Ectodermal cell (in vitro differentiated cells): ENCODE data around the gene RRP15.

Source experiments
- H3K27ac ChIP-seq: 2 replicates; pipeline ENCODE4 v1.7.0; 2013; ENCODE audit warnings: mild to moderate bottlenecking, low read depth, low read length; ENCODE audit not compliant: insufficient read depth, poor library complexity, severe bottlenecking
- H3K27me3 ChIP-seq: 2 replicates; pipeline ENCODE4 v1.7.0; 2013; ENCODE audit warnings: mild to moderate bottlenecking, low read length; ENCODE audit not compliant: insufficient read depth, control insufficient read depth, poor library complexity, severe bottlenecking
- H3K36me3 ChIP-seq: one replicate; pipeline ENCODE4 v1.7.0; 2013; ENCODE audit warnings: low read length; ENCODE audit not compliant: control insufficient read depth, insufficient read depth
- H3K4me1 ChIP-seq: one replicate; pipeline ENCODE4 v1.7.0; 2013; ENCODE audit warnings: low read length; ENCODE audit not compliant: control insufficient read depth, insufficient read depth
- H3K4me3 ChIP-seq: 2 replicates; pipeline ENCODE4 v1.7.0; 2013; ENCODE audit warnings: low read depth, low read length, control low read depth; ENCODE audit not compliant: insufficient read depth
- H3K9me3 ChIP-seq: 2 replicates; pipeline ENCODE4 v1.7.0; 2013; ENCODE audit warnings: mild to moderate bottlenecking, low read length, moderate library complexity; ENCODE audit not compliant: control insufficient read depth
- WGBS, 2 experiments: methylation state at CpG; one replicate each; pipeline ENCODE4 v1.1.7; 2013; ENCODE audit warnings: missing lambda C conversion rate in 2 of 2; 5-methylcytosine and 5-hydroxymethylcytosine counted together

Gene RRP15

GRCh38 chr1:218259339-218259738 is 25.8 kb upstream of the RRP15 start:
- Histone ChIP-seq H3K4me3 (no peak overlapping the region), H3K9me3 (no peaks in the 10 kb centered on the region), H3K4me1 (no peaks in the 10 kb centered on the region), H3K27ac (no peak overlapping the region), H3K36me3 (no peaks in the 10 kb centered on the region), H3K27me3 (no peaks in the 10 kb centered on the region)
- no CpG with 5 or more reads among the region's 1 CpG for WGBS, 2 experiments

GRCh38 chr1:218259800-218260199 is 25.3 kb upstream of the RRP15 start:
- Histone ChIP-seq H3K9me3 (no peaks in the 10 kb centered on the region), H3K27me3 (no peaks in the 10 kb centered on the region), H3K4me3 (no peak overlapping the region), H3K36me3 (no peaks in the 10 kb centered on the region), H3K27ac (no peak overlapping the region), H3K4me1 (no peaks in the 10 kb centered on the region)
- WGBS, 2 experiments = 55 to 59% methylated on average over 5 to 6 of the region's 6 CpGs

- no peaks in the 10 kb centered on the region for H3K27me3 ChIP-seq
- H3K9me3 ChIP-seq = no peaks in the 10 kb centered on the region
- 88 to 93% methylated on average over 1 to 2 of the region's 2 CpGs for WGBS, 2 experiments
- no peaks in the 10 kb centered on the region for H3K36me3 ChIP-seq
- H3K27ac ChIP-seq = no peak overlapping the region
- H3K4me1 ChIP-seq = no peaks in the 10 kb centered on the region
- no peak overlapping the region for H3K4me3 ChIP-seq
Measured at GRCh38 chr1:218262259-218262658, 22.8 kb upstream of the RRP15 start.

GRCh38 chr1:218266356-218266755 is 18.7 kb upstream of the RRP15 start:
- 81 to 91% methylated on average over 2 of the region's 2 CpGs for WGBS, 2 experiments
- no peaks in the 10 kb centered on the region for H3K9me3 ChIP-seq
- no peaks in the 10 kb centered on the region for H3K4me1 ChIP-seq
- no peaks in the 10 kb centered on the region for H3K27me3 ChIP-seq
- H3K4me3 ChIP-seq = no peak overlapping the region
- no peaks in the 10 kb centered on the region for H3K36me3 ChIP-seq
- H3K27ac ChIP-seq = no peak overlapping the region

- H3K27me3 ChIP-seq = no peaks in the 10 kb centered on the region
- H3K36me3 ChIP-seq = no peaks in the 10 kb centered on the region
- WGBS, 2 experiments = 93 to 95% methylated on average over 6 of the region's 6 CpGs
- H3K27ac ChIP-seq = no peak overlapping the region
- H3K9me3 ChIP-seq = no peaks in the 10 kb centered on the region
- H3K4me1 ChIP-seq = no peaks in the 10 kb centered on the region
- no peak overlapping the region for H3K4me3 ChIP-seq
Measured at GRCh38 chr1:218272366-218272765, 12.7 kb upstream of the RRP15 start.

- H3K4me1 ChIP-seq = peaks cover 5% of the 10 kb centered on the region
- H3K36me3 ChIP-seq = no peaks in the 10 kb centered on the region
- no peak overlapping the region for H3K4me3 ChIP-seq
- no peaks in the 10 kb centered on the region for H3K27me3 ChIP-seq
- no peaks in the 10 kb centered on the region for H3K9me3 ChIP-seq
- H3K27ac ChIP-seq = no peak overlapping the region
- WGBS, 2 experiments = 94% methylated on average over 3 of the region's 3 CpGs
Measured at GRCh38 chr1:218273762-218274479, 11.2 kb upstream of the RRP15 start.

- Histone ChIP-seq H3K27me3 (no peaks in the 10 kb centered on the region), H3K27ac (no peak overlapping the region), H3K4me3 (no peak overlapping the region), H3K4me1 (peaks cover 5% of the 10 kb centered on the region), H3K9me3 (no peaks in the 10 kb centered on the region), H3K36me3 (no peaks in the 10 kb centered on the region)
- 86 to 91% methylated on average over 1 to 2 of the region's 2 CpGs for WGBS, 2 experiments
Measured at GRCh38 chr1:218274511-218274910, 10.6 kb upstream of the RRP15 start.

- WGBS, 2 experiments = 96 to 97% methylated on average over 2 of the region's 2 CpGs
- Histone ChIP-seq H3K4me3 (no peak overlapping the region), H3K27ac (no peak overlapping the region), H3K9me3 (no peaks in the 10 kb centered on the region), H3K4me1 (peaks cover 5% of the 10 kb centered on the region), H3K36me3 (no peaks in the 10 kb centered on the region), H3K27me3 (no peaks in the 10 kb centered on the region)
Measured at GRCh38 chr1:218275823-218276222, 9.3 kb upstream of the RRP15 start.

GRCh38 chr1:218281285-218281684 is 3.8 kb upstream of the RRP15 start:
- WGBS, 2 experiments = 93 to 94% methylated on average over 4 of the region's 4 CpGs
- Histone ChIP-seq H3K36me3 (no peaks in the 10 kb centered on the region), H3K4me3 (no peak overlapping the region), H3K27ac (no peak overlapping the region), H3K9me3 (no peaks in the 10 kb centered on the region), H3K4me1 (peaks cover 5% of the 10 kb centered on the region), H3K27me3 (peaks cover 4% of the 10 kb centered on the region)

GRCh38 chr1:218284377-218284916 is 646 bp upstream of the RRP15 start:
- Histone ChIP-seq H3K27ac (no peak overlapping the region), H3K27me3 (peaks cover 4% of the 10 kb centered on the region)
- WGBS, 2 experiments = 39 to 44% methylated on average over 26 of the region's 26 CpGs

More at GRCh38 chr1:218284377-218284916, 646 bp upstream of the RRP15 start:
- Histone ChIP-seq H3K4me1 (peaks cover 3% of the 10 kb centered on the region), H3K9me3 (no peaks in the 10 kb centered on the region), H3K36me3 (no peaks in the 10 kb centered on the region), H3K4me3 (peak overlapping the region; percentile 90)
